ENCODE data around the gene ZSWIM1.
A peak's percentile ranks its signal among the peaks of the same experiment; 100 is the strongest.

ZSWIM1 gene

DNA sequence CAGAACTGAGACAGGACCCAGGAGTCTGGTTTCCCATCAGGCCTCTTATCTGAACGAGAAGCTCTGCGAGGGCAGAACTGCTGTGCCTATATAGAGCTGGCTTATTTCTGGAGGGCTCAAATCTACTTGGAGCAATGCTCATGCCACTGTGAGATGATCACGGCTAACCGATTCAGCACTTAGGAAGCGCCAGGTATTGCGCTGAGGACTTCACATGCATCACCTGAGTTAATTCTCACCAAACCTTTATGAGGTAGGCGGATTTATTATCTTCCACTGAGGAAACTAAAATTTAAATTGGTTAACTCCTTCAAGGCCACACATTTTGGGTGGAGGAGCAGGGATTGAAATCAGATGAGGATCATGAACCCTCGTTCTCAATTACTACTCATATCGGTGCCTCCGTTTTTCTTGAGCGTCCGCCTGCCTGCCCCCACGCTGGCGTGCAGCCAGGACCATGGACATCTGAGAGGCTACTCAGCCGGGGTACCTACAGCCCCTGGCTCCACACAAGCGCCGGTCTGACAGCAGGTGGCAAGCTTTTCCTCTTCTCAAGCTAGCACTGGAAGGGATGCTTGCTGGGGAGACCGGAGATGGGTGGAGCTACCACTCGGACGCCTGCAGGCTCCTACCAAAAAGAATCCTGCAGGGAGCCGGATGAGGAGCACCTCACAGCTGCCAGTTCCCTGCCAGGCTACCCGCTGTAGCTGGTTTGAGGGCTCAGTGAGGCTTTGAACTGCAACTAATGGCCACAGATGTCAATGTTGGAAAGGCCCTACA lies 52.4 kb downstream of the ZSWIM1 start:
- DNase-seq = peak; percentile 75

DNA sequence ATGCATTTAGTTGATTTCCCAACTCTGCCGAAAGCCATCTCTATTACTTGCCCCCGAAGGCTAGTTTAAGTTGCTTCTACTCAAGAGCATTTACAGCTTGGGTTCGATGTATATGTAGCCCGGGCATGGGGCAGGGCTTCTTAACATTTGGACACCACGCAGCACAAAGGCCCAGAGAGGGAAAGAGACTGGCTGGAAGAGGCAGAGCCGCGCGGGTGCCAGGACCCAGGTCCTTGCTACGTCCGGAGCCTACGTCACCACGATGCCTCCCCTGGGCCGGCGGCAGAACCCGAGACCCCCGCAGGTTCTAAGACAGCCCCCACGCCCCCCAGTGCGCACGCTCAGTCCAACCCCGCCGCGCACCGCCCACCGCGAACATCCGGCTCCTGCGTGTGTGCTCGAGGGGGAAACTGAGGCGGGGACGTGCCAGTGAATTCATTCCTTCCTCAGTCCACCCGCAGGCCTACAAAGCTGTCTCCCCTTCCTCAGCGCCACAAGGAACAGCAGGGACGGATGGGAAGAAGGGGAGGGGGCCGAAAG lies 53.1 kb downstream of the ZSWIM1 start:
- peak; percentile 70 for DNase-seq
